GM23338 (cell line): Measurements from ENCODE around the gene C12orf56. TPM values are rescaled to one million over a fixed set of nuclear protein-coding genes. Genes with fewer than 3 reads are reported as not detected.

ENCODE experiments used
- ATAC-seq: fragments of 200-7000 bp; cut with Tn5 transposase; 3 replicates; pipeline ENCODE4 v1.9.1; 2020
- DNase-seq: peaks from one replicate; pipeline ENCODE4 v3.0.0-alpha.2; 2015; ENCODE audit warnings: low spot score
- H2AFZ ChIP-seq: fragments of 200-600 bp; sonication (generic); 2 replicates; pipeline ENCODE4 v1.8.0; 2016; ENCODE audit warnings: antibody characterized with exemption, mild to moderate bottlenecking, moderate library complexity
- H3F3A ChIP-seq: fragments of 200-600 bp; sonication (generic); replicated peaks from 2 replicates; pipeline ENCODE4 v1.8.0; 2017; ENCODE audit warnings: antibody characterized with exemption, mixed run types, low read depth
- H3K27ac ChIP-seq: fragments of 200-600 bp; sonication (generic); 2 replicates; pipeline ENCODE4 v1.6.1; 2016; ENCODE audit warnings: low read depth
- H3K27me3 ChIP-seq: fragments of 200-600 bp; sonication (generic); 2 replicates; pipeline ENCODE4 v1.8.0; 2016; ENCODE audit warnings: mild to moderate bottlenecking, mixed run types, moderate library complexity; ENCODE audit not compliant: insufficient read depth
- H3K36me3 ChIP-seq: fragments of 200-600 bp; sonication (generic); 2 replicates; pipeline ENCODE4 v1.8.0; 2016; ENCODE audit warnings: mild to moderate bottlenecking; ENCODE audit not compliant: insufficient read depth
- H3K4me1 ChIP-seq: fragments of 200-600 bp; sonication (generic); 2 replicates; pipeline ENCODE4 v1.8.0; 2016; ENCODE audit warnings: mild to moderate bottlenecking, moderate library complexity; ENCODE audit not compliant: insufficient read depth
- H3K4me2 ChIP-seq: fragments of 200-600 bp; sonication (generic); 2 replicates; pipeline ENCODE4 v1.7.1; 2017; ENCODE audit warnings: mixed run types
- H3K4me3 ChIP-seq: fragments of 200-600 bp; sonication (generic); 2 replicates; pipeline ENCODE4 v1.6.1; 2016; ENCODE audit warnings: mixed run types
- H3K79me2 ChIP-seq: fragments of 200-600 bp; sonication (generic); replicated peaks from 2 replicates; pipeline ENCODE4 v1.8.0; 2017; ENCODE audit warnings: mild to moderate bottlenecking; ENCODE audit not compliant: insufficient read depth
- H3K9me2 ChIP-seq: fragments of 200-600 bp; sonication (generic); 2 replicates; pipeline ENCODE4 v1.8.0; 2017; ENCODE audit not compliant: insufficient read depth
- H4K20me1 ChIP-seq: fragments of 200-600 bp; sonication (generic); replicated peaks from 2 replicates; pipeline ENCODE4 v1.8.0; 2017; ENCODE audit warnings: mild to moderate bottlenecking; ENCODE audit not compliant: insufficient read depth
- H3K27ac Mint-ChIP-seq: 2 replicates; pipeline ENCODE4 v1.8.0; 2020; ENCODE audit warnings: inconsistent platforms, mild to moderate bottlenecking, moderate library complexity, mixed read lengths
- H3K27me3 Mint-ChIP-seq: 3 replicates; pipeline ENCODE4 v1.8.0; 2022; ENCODE audit warnings: low read depth, mild to moderate bottlenecking, moderate library complexity, mixed read lengths, inconsistent platforms; ENCODE audit not compliant: insufficient read depth, poor library complexity
- H3K36me3 Mint-ChIP-seq: 3 replicates; pipeline ENCODE4 v1.8.0; 2021; ENCODE audit warnings: low read depth, mild to moderate bottlenecking, inconsistent platforms, moderate library complexity, mixed read lengths
- H3K4me1 Mint-ChIP-seq: 3 replicates; pipeline ENCODE4 v1.8.0; 2020; ENCODE audit warnings: mild to moderate bottlenecking, inconsistent platforms, mixed read lengths
- H3K4me3 Mint-ChIP-seq: 3 replicates; pipeline ENCODE4 v1.8.0; 2021; ENCODE audit warnings: moderate library complexity, mild to moderate bottlenecking, inconsistent platforms, mixed read lengths
- H3K9me3 Mint-ChIP-seq: 3 replicates; pipeline ENCODE4 v1.8.0; 2020; ENCODE audit warnings: moderate library complexity, mild to moderate bottlenecking, inconsistent platforms, mixed read lengths
- CREB1 ChIP-seq: fragments of 250-450 bp; sonication (Bioruptor Pico); IDR thresholded peaks from 2 replicates; pipeline ENCODE4 v1.5.0; 2020; ENCODE audit warnings: low read depth, mild to moderate bottlenecking, moderate library complexity
- CTCF ChIP-seq, 2 experiments: fragments of 200-600 bp in 1 of 2; sonication (generic) in 1 of 2; conservative IDR thresholded peaks; 2 replicates each; pipeline versions ENCODE4 v1.5.1 to v1.6.1; 2016 to 2017; ENCODE audit warnings: antibody characterized with exemption in 2 of 2, low read depth in 2 of 2, mild to moderate bottlenecking in 2 of 2, moderate library complexity in 1 of 2
- EZH2 ChIP-seq: fragments of 200-600 bp; sonication (generic); IDR thresholded peaks from one replicate; pipeline ENCODE4 v1.8.0; 2017; ENCODE audit warnings: antibody characterized with exemption, mild to moderate bottlenecking, low read depth; ENCODE audit not compliant: unreplicated experiment
- EZH2phosphoT487 ChIP-seq: fragments of 200-600 bp; sonication (generic); IDR thresholded peaks from one replicate; pipeline ENCODE4 v1.8.1; 2018; ENCODE audit warnings: antibody characterized with exemption; ENCODE audit not compliant: unreplicated experiment
- JUNB ChIP-seq: IDR thresholded peaks from one replicate; pipeline ENCODE4 v1.6.1; 2016; ENCODE audit warnings: antibody characterized with exemption; ENCODE audit not compliant: unreplicated experiment
- NANOG ChIP-seq: IDR thresholded peaks from 2 replicates; pipeline ENCODE4 v1.6.1; 2016; ENCODE audit warnings: antibody characterized with exemption, borderline replicate concordance
- POLR2AphosphoS5 ChIP-seq: IDR thresholded peaks from 2 replicates; pipeline ENCODE4 v1.6.1; 2016; ENCODE audit warnings: antibody characterized with exemption, low read depth
- STAT1 ChIP-seq: IDR thresholded peaks from one replicate; pipeline ENCODE4 v1.6.1; 2016; ENCODE audit warnings: antibody characterized with exemption; ENCODE audit not compliant: unreplicated experiment
- ZNF114 ChIP-seq: fragments of 250-450 bp; sonication (Bioruptor Pico); IDR thresholded peaks from 2 replicates; pipeline ENCODE4 v1.5.0; 2020; ENCODE audit warnings: mild to moderate bottlenecking, moderate library complexity
- ZNF331 ChIP-seq: fragments of 250-450 bp; sonication (Bioruptor Pico); IDR thresholded peaks from 2 replicates; pipeline ENCODE4 v1.5.0; 2020; ENCODE audit warnings: low read depth, mild to moderate bottlenecking, moderate library complexity
- ZNF462 ChIP-seq: fragments of 250-450 bp; sonication (Bioruptor Pico); IDR thresholded peaks from 2 replicates; pipeline ENCODE4 v1.5.0; 2020; ENCODE audit warnings: mild to moderate bottlenecking, moderate library complexity
- polyA plus RNA-seq: library from polyadenylated mRNA; unstranded; fragments of >200 nt; fragmentation: Nextera tagmentation; extraction: Ambion mirVana; gene quantifications from 2 replicates; pipeline ENCODE4 v1.2.1, GENCODE V29; 2016
- total RNA-seq: library from RNA; depleted of rRNA; stranded (reverse); fragments of >200 nt; shearing (Covaris generic); gene quantifications from 2 replicates; pipeline ENCODE4 v1.2.3, GENCODE V29; 2014
- TF ChIP-seq, protein P1 (sequence below): IDR thresholded peaks from one replicate; pipeline ENCODE4 v1.6.1; 2018; ENCODE audit warnings: antibody characterized with exemption; ENCODE audit not compliant: unreplicated experiment

Gene C12orf56
- total and polyA plus RNA-seq, 2 experiments from 2014 or later: 6.4 to 9.3 TPM

DNA sequence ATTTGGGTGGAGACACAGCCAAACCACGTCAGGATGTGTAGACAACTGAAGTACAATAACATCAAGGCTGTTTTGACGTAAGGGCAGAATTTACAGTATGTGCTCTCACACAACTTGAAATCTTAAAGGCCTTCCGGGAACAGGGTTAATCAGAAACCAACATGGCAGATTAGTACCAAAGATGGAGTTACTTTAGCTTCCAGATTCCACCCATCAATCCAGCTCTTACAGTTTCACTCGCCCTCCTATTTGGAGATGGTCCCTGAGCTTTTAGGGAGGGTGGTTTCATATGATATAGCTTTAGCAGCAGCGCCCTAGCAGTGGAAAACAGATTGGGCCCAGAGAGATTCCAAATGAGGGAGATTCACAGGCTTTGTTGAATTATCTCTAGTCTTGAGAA is 11.6 kb upstream of the C12orf56 start:
- Histone ChIP-seq H4K20me1 (peaks cover 8% of the 10 kb centered on the region), H3K4me2 (no peak overlapping the region), H3K27ac (no peak overlapping the region), H3K4me3 (no peak overlapping the region), H3K27me3 (no peaks in the 10 kb centered on the region), H3K4me1 (peaks cover 18% of the 10 kb centered on the region; the same call in 1 of the 2 replicates), H3K79me2 (peaks cover 25% of the 10 kb centered on the region), H2AFZ (0 out of 2 replicates have a peak overlapping the region, but pooled peaks have one; percentile 24), H3F3A (no peaks in the 10 kb centered on the region; the same call in 1 of the 2 replicates), H3K36me3 (no peaks in the 10 kb centered on the region), H3K9me2 (0 out of 2 replicates have a peak, but pooled peaks cover 4% of the 10 kb centered on the region)
- Mint-ChIP-seq H3K36me3 (peaks cover 19% of the 10 kb centered on the region), H3K4me1 (peaks cover 22% of the 10 kb centered on the region), H3K27ac (no peak overlapping the region), H3K9me3 (no peaks in the 10 kb centered on the region; the same call in 2 of the 3 replicates), H3K4me3 (no peak overlapping the region), H3K27me3 (peaks cover 24% of the 10 kb centered on the region)
- TF ChIP-seq EZH2 (no peak), ZNF114 (CRISPR knock-in tag) (no peak), STAT1 (no peak), NANOG (no peak), JUNB (no peak), CREB1 (CRISPR knock-in tag) (no peak), EZH2phosphoT487 (no peak), ZNF331 (CRISPR knock-in tag) (no peak), ZNF462 (CRISPR knock-in tag) (no peak), CTCF (conservative IDR thresholded peaks at IDR 0.05; ENCODE audit: low read depth in 2 of 2) (no peak), POLR2AphosphoS5 (no peak)
- TF ChIP-seq, protein P1, sequence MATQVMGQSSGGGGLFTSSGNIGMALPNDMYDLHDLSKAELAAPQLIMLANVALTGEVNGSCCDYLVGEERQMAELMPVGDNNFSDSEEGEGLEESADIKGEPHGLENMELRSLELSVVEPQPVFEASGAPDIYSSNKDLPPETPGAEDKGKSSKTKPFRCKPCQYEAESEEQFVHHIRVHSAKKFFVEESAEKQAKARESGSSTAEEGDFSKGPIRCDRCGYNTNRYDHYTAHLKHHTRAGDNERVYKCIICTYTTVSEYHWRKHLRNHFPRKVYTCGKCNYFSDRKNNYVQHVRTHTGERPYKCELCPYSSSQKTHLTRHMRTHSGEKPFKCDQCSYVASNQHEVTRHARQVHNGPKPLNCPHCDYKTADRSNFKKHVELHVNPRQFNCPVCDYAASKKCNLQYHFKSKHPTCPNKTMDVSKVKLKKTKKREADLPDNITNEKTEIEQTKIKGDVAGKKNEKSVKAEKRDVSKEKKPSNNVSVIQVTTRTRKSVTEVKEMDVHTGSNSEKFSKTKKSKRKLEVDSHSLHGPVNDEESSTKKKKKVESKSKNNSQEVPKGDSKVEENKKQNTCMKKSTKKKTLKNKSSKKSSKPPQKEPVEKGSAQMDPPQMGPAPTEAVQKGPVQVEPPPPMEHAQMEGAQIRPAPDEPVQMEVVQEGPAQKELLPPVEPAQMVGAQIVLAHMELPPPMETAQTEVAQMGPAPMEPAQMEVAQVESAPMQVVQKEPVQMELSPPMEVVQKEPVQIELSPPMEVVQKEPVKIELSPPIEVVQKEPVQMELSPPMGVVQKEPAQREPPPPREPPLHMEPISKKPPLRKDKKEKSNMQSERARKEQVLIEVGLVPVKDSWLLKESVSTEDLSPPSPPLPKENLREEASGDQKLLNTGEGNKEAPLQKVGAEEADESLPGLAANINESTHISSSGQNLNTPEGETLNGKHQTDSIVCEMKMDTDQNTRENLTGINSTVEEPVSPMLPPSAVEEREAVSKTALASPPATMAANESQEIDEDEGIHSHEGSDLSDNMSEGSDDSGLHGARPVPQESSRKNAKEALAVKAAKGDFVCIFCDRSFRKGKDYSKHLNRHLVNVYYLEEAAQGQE: no peak
- DNase-seq (no peak), ATAC-seq (no peak)
